HG03175 (cell line): ENCODE data around the gene ERICH4.
"Not testable (repeated sequence)": the region's sequence is repeated elsewhere in the genome, so short reads cannot be mapped to it uniquely, and the experiment has no call there.

Experiments
- ATAC-seq: cut with Tn5 transposase; IDR thresholded peaks from one replicate; pipeline ENCODE4 v1.9.1; 2021; ENCODE audit warnings: mild to moderate bottlenecking, moderate library complexity; ENCODE audit not compliant: unreplicated experiment

Gene ERICH4

GRCh38 chr19:41463257-41464256, 20.6 kb downstream of the ERICH4 start:
- ATAC-seq, result not testable (repeated sequence)

- no peak for ATAC-seq
Observed at GRCh38 chr19:41476583-41476982, 33.6 kb downstream of the ERICH4 start.

DNA sequence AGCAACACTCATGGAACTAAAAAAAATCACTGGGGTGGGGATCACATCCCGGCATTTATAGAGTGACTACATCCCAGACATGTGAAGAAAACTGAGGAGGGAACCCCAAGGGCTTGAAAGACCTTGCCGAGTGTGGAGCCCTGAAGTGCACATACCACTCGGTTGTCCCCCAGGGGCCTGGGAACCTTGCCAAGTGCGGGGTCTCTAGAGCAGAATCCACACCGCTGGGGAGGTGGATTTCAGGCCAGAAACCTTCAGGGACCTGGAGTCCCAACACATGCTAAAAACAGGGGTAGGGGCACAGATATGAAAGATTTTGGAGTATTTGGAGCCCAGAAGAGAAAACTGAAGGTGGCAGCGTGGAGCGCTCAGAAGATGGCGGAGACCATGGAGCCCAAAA, 35.2 kb downstream of the ERICH4 start:
- ATAC-seq, result no peak

DNA sequence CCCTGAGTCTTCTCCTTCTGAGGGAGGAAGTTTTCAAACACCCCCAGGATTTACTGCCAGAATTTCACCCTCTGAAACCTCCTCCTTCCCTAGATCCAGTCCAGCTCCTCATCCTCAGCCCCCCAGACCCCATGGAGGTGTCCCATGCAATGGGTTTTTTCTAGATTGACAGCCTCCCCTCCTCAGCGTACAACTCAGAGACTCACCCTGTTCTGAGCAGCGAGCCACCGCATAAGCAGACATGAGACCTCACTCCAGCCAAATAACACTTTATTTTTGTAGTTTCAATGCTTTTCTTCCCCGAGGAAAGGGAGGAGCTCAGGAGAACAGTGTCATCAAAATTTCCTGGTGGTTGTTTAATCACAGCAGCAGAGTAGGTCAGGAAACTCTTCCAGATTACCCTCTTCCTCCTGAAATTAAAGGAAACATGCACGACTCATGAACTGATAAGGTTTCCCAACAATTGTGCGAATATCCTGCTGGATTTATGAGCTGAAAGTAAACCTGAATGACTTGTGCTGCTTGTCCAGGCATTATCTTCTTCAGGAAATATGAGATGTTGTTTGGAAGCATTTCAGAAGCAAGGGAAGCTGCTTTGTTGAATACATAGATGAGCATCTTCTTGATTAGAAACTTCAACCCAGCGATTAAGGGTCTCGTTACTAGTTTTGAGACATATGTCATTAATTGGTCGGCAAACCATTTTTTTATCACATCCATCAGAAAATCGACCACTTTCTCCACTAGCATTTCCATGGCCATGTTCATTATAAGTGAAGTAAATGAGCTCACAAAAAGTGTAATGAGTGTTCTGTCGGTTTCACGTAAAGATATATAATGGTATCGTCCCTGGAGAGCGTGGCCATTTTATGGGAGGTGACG, 36.2 kb downstream of the ERICH4 start:
- no peak for ATAC-seq

GRCh38 chr19:41479757-41480191, 36.8 kb downstream of the ERICH4 start:
- no peak for ATAC-seq

- no peak for ATAC-seq
Observed at GRCh38 chr19:41480336-41480735, 37.4 kb downstream of the ERICH4 start.

- ATAC-seq, result no peak
Observed at GRCh38 chr19:41484822-41485221, 41.9 kb downstream of the ERICH4 start.

- ATAC-seq, result not testable (repeated sequence)
Observed at GRCh38 chr19:41486953-41487352, 44.0 kb downstream of the ERICH4 start.

GRCh38 chr19:41492843-41493242, 49.9 kb downstream of the ERICH4 start:
- no peak for ATAC-seq
